B cell (primary cell): ENCODE results near the gene TPSB2. TPM values are rescaled to one million over a fixed set of nuclear protein-coding genes. Genes with fewer than 3 reads are reported as not detected.

Experiments
- ATAC-seq: fragments of 200-7000 bp; cut with Tn5 transposase; one replicate; pipeline ENCODE4 v1.10.0; 2021; ENCODE audit warnings: low read depth, mild to moderate bottlenecking, moderate number of reproducible peaks, moderate library complexity
- CTCF ChIA-PET: fragments of 350-600 bp; sonication (Branson Sonifier 250); formaldehyde crosslinking; loops from one replicate; lab custom pipeline; 2021; ENCODE audit warnings: antibody characterized with exemption, inconsistent platforms; lab: Charles Lee
- POLR2A ChIA-PET: fragments of 350-600 bp; sonication (Branson Sonifier 250); formaldehyde crosslinking; loops from one replicate; lab custom pipeline; 2021; ENCODE audit warnings: antibody characterized with exemption; lab: Charles Lee
- DNase-seq: peaks from one replicate; pipeline ENCODE4 v3.0.0; 2013
- H2AFZ ChIP-seq: 2 replicates; pipeline ENCODE4 v1.6.1; 2012; ENCODE audit warnings: mild to moderate bottlenecking, low read depth, low read length; ENCODE audit not compliant: insufficient read depth, poor library complexity, severe bottlenecking
- H3K27ac ChIP-seq, 2 donors: 1 replicate in 1 of 2; 2 replicates in 1 of 2; pipeline ENCODE4 v1.5.1; 2012 to 2013; ENCODE audit warnings: low read length in 2 of 2, mild to moderate bottlenecking in 2 of 2, moderate library complexity in 1 of 2
- H3K27me3 ChIP-seq, 4 experiments: fragments of 200-600 bp in 1 of 4; sonication (generic) in 1 of 4; replicated peaks in 1 of 4; 1 replicate in 2 of 4; 2 replicates in 2 of 4; pipeline versions ENCODE4 v1.6.1 to v1.7.0; 2013 to 2016; ENCODE audit warnings: low read length in 3 of 4, mild to moderate bottlenecking in 2 of 4, mixed read lengths in 1 of 4, moderate library complexity in 1 of 4; ENCODE audit not compliant: insufficient read depth in 4 of 4, control insufficient read depth in 3 of 4; ENCODE audit errors: control extremely low read depth in 1 of 4
- H3K36me3 ChIP-seq, 2 experiments: replicated peaks in 1 of 2; 1 replicate in 1 of 2; 2 replicates in 1 of 2; pipeline versions ENCODE4 v1.6.1 to v1.7.1; 2013; ENCODE audit warnings: low read length in 1 of 2; ENCODE audit not compliant: insufficient read depth in 2 of 2, control insufficient read depth in 1 of 2; ENCODE audit errors: control extremely low read depth in 1 of 2, extremely low read depth in 1 of 2
- H3K4me1 ChIP-seq, 2 donors: fragments of 200-600 bp in 1 of 2; sonication (generic) in 1 of 2; 1 replicate in 1 of 2; 2 replicates in 1 of 2; pipeline versions ENCODE4 v1.5.1 to v1.6.1; 2013 to 2017; ENCODE audit warnings: low read length in 2 of 2; ENCODE audit not compliant: control insufficient read depth in 2 of 2, insufficient read depth in 2 of 2
- H3K4me2 ChIP-seq: replicated peaks from 2 replicates; pipeline ENCODE3; 2012; ENCODE audit warnings: mild to moderate bottlenecking, low read depth, low read length; ENCODE audit not compliant: poor library complexity, severe bottlenecking
- H3K4me3 ChIP-seq, 5 experiments: fragments of 200-600 bp in 1 of 5; sonication (generic) in 1 of 5; 1 replicate in 3 of 5; 2 replicates in 2 of 5; pipeline versions ENCODE4 v1.5.1 to v1.7.0; 2011 to 2016; ENCODE audit warnings: low read length in 4 of 5, mild to moderate bottlenecking in 4 of 5, low read depth in 2 of 5, control low read depth in 1 of 5, moderate library complexity in 1 of 5; ENCODE audit not compliant: insufficient read depth in 1 of 5; ENCODE audit errors: control extremely low read depth in 1 of 5, extremely low read depth in 1 of 5
- H3K79me2 ChIP-seq: fragments of 200-600 bp; sonication (generic); one replicate; pipeline ENCODE4 v1.6.0; 2016; ENCODE audit warnings: low read length; ENCODE audit not compliant: control insufficient read depth, insufficient read depth
- H3K9ac ChIP-seq: fragments of 200-600 bp; sonication (generic); 2 replicates; pipeline ENCODE4 v1.6.1; 2017; ENCODE audit warnings: mild to moderate bottlenecking, low read length, moderate library complexity
- H3K9me3 ChIP-seq, 3 donors: one replicate each; pipeline versions ENCODE4 v1.6.1 to v1.7.1; 2013; ENCODE audit warnings: low read length in 2 of 3; ENCODE audit not compliant: control insufficient read depth in 2 of 3, insufficient read depth in 1 of 3; ENCODE audit errors: control extremely low read depth in 1 of 3
- H4K20me1 ChIP-seq: 2 replicates; pipeline ENCODE4 v1.6.0; 2012; ENCODE audit warnings: mild to moderate bottlenecking, low read length; ENCODE audit not compliant: insufficient read depth, control insufficient read depth, poor library complexity, severe bottlenecking
- H3K27ac Mint-ChIP-seq: one replicate; pipeline ENCODE4 v1.8.0; 2021; ENCODE audit warnings: mixed read lengths
- H3K27me3 Mint-ChIP-seq: one replicate; pipeline ENCODE4 v1.8.0; 2021; ENCODE audit warnings: mixed read lengths
- H3K4me1 Mint-ChIP-seq: one replicate; pipeline ENCODE4 v1.8.0; 2021; ENCODE audit warnings: mixed read lengths
- H3K4me3 Mint-ChIP-seq: one replicate; pipeline ENCODE4 v1.8.0; 2021; ENCODE audit warnings: mixed read lengths
- H3K9me3 Mint-ChIP-seq: one replicate; pipeline ENCODE4 v1.8.0; 2022; ENCODE audit warnings: mixed read lengths; ENCODE audit not compliant: insufficient read depth
- CTCF ChIP-seq: fragments of 200-600 bp; IDR thresholded peaks from one replicate; pipeline ENCODE4 v1.8.0; 2022; ENCODE audit warnings: antibody characterized with exemption, mild to moderate bottlenecking
- EZH2 ChIP-seq: IDR thresholded peaks from 2 replicates; pipeline ENCODE4 v1.6.1; 2012; ENCODE audit warnings: borderline replicate concordance, low read depth, mild to moderate bottlenecking, moderate library complexity, low read length; ENCODE audit not compliant: insufficient read depth, poor library complexity, severe bottlenecking
- WGBS: methylation state at CpG from one replicate; pipeline ENCODE4 v1.1.5; 2013; ENCODE audit warnings: missing lambda C conversion rate; ENCODE audit not compliant: insufficient coverage; 5-methylcytosine and 5-hydroxymethylcytosine counted together
- intact Hi-C: fragments of 100-400 bp; cut with micrococcal nuclease; formaldehyde crosslinking; loops from one replicate; pipeline ENCODE4 v1.10.0; 2022
- polyA plus RNA-seq: library from polyadenylated mRNA; depleted of rRNA; stranded (reverse); fragments of >200 nt; gene quantifications from 2 replicates; pipeline ENCODE4 v1.2.3, GENCODE V29; 2012
- total RNA-seq, 2 donors: library from RNA; stranded (reverse); fragments of 120-200 nt in 1 of 2; gene quantifications; 1 replicate in 1 of 2; 2 replicates in 1 of 2; pipeline versions ENCODE4 v1.2.3 to v1.2.4, GENCODE V29; 2013 to 2022

TPSB2 gene
- total and polyA plus RNA-seq, 2 donors (not counting 1 experiment from before 2014, with no cell fraction given) = not detected

- H3K27ac ChIP-seq = no peak overlapping the region
- no peaks in the 10 kb centered on the region for H3K9me3 ChIP-seq
- H3K4me2 ChIP-seq = no peak overlapping the region
- H2AFZ ChIP-seq = no peak overlapping the region
- no peaks in the 10 kb centered on the region for H3K4me1 ChIP-seq
- ChIA-PET POLR2A (no interaction called here), CTCF (no interaction called here)
- WGBS = 41% methylated on average over 18 of the region's 18 CpGs
- TF ChIP-seq EZH2 (no peak), CTCF (no peak)
- no peaks in the 10 kb centered on the region for H3K9me3 Mint-ChIP-seq
- intact Hi-C loops = no loop called here
- H4K20me1 ChIP-seq = no peaks in the 10 kb centered on the region
- H3K9ac ChIP-seq = no peak overlapping the region
- ATAC-seq = no peak
- H3K27ac Mint-ChIP-seq = no peak overlapping the region
- no peak overlapping the region for H3K4me3 Mint-ChIP-seq
- peaks cover 2% of the 10 kb centered on the region for H3K4me1 Mint-ChIP-seq
- DNase-seq = no peak
- no peak overlapping the region for H3K4me3 ChIP-seq
- peaks cover 12% of the 10 kb centered on the region for H3K27me3 Mint-ChIP-seq
- H3K79me2 ChIP-seq = no peaks in the 10 kb centered on the region
- H3K27me3 ChIP-seq = peaks cover 0 to 6% (median 0%) of the 10 kb centered on the region in 4 experiments
- no peaks in the 10 kb centered on the region for H3K36me3 ChIP-seq
Measured at GRCh38 chr16:1278477-1278876, 48.5 kb upstream of the TPSB2 start.

- intact Hi-C loops = no loop called here
Measured at GRCh38 chr16:1277617-1278282, 47.8 kb upstream of the TPSB2 start.

More at GRCh38 chr16:1277617-1278282, 47.8 kb upstream of the TPSB2 start:
- CTCF ChIA-PET = interaction anchor here (0.6 kb wide), 1 partner anchor 218 kb away, joined by 3 read pairs; no protein-coding TSS in a partner anchor
- Mint-ChIP-seq H3K4me1 (no peaks in the 10 kb centered on the region), H3K27ac (no peak overlapping the region), H3K9me3 (no peaks in the 10 kb centered on the region), H3K4me3 (no peak overlapping the region), H3K27me3 (peaks cover 14% of the 10 kb centered on the region)
- Histone ChIP-seq H3K4me2 (no peak overlapping the region), H3K79me2 (no peaks in the 10 kb centered on the region), H3K4me1 (no peaks in the 10 kb centered on the region), H2AFZ (no peak overlapping the region), H3K9ac (no peak overlapping the region), H3K27ac (no peak overlapping the region), H4K20me1 (no peaks in the 10 kb centered on the region), H3K27me3 (peaks cover 0 to 9% (median 0%) of the 10 kb centered on the region in 4 experiments), H3K4me3 (no peak overlapping the region), H3K36me3 (no peaks in the 10 kb centered on the region), H3K9me3 (no peaks in the 10 kb centered on the region)
- TF ChIP-seq CTCF = no peak
- TF ChIP-seq EZH2 = no peak
- no peak for ATAC-seq
- no peak for DNase-seq
- WGBS = 54% methylated on average over 20 of the region's 21 CpGs
- POLR2A ChIA-PET = no interaction called here
